CD14-positive monocyte (primary cell): ENCODE measurements around the gene CATSPERE. TPM values are rescaled to one million over a fixed set of nuclear protein-coding genes. Genes with fewer than 3 reads are reported as not detected.

Experiments
- DNase-seq, 3 donors: peaks; one replicate each; pipeline ENCODE4 v3.0.0-alpha.2; 2011 to 2022
- H2AFZ ChIP-seq: 2 replicates; pipeline ENCODE4 v1.6.0; 2012; ENCODE audit warnings: mild to moderate bottlenecking, low read depth, low read length, inconsistent platforms; ENCODE audit not compliant: insufficient read depth, poor library complexity, severe bottlenecking
- H3K27ac ChIP-seq, 2 donors: 1 replicate in 1 of 2; 2 replicates in 1 of 2; pipeline ENCODE4 v1.5.1; 2012 to 2013; ENCODE audit warnings: low read length in 2 of 2, control low read depth in 1 of 2, inconsistent platforms in 1 of 2, low read depth in 1 of 2, mild to moderate bottlenecking in 1 of 2
- H3K27me3 ChIP-seq, 2 donors: one replicate each; pipeline versions ENCODE4 v1.6.0 to v1.6.1; 2011 to 2013; ENCODE audit warnings: low read length in 2 of 2; ENCODE audit not compliant: control insufficient read depth in 2 of 2, insufficient read depth in 2 of 2
- H3K36me3 ChIP-seq, 2 donors: replicated peaks in 1 of 2; 1 replicate in 1 of 2; 2 replicates in 1 of 2; pipeline versions ENCODE4 v1.5.1 to v1.6.1; 2012 to 2013; ENCODE audit warnings: low read length in 2 of 2, control low read depth in 1 of 2, inconsistent platforms in 1 of 2, mild to moderate bottlenecking in 1 of 2; ENCODE audit not compliant: insufficient read depth in 2 of 2, control insufficient read depth in 1 of 2
- H3K4me1 ChIP-seq, 2 donors: 1 replicate in 1 of 2; 2 replicates in 1 of 2; pipeline versions ENCODE4 v1.5.1 to v1.6.1; 2012 to 2013; ENCODE audit warnings: low read length in 2 of 2, control low read depth in 1 of 2, inconsistent platforms in 1 of 2, mild to moderate bottlenecking in 1 of 2, moderate library complexity in 1 of 2; ENCODE audit not compliant: insufficient read depth in 2 of 2, control insufficient read depth in 1 of 2
- H3K4me2 ChIP-seq: replicated peaks from 2 replicates; pipeline ENCODE3; 2012; ENCODE audit warnings: low read length, moderate library complexity, mild to moderate bottlenecking; ENCODE audit not compliant: poor library complexity, severe bottlenecking; ENCODE audit errors: extremely low read depth
- H3K4me3 ChIP-seq, 3 experiments: fragments of 200-600 bp in 1 of 3; sonication (generic) in 1 of 3; replicated peaks in 1 of 3; 1 replicate in 2 of 3; 2 replicates in 1 of 3; pipeline ENCODE4 v1.5.1; 2011 to 2013; ENCODE audit warnings: low read length in 3 of 3, mild to moderate bottlenecking in 3 of 3, control low read depth in 2 of 3, low read depth in 2 of 3, inconsistent platforms in 1 of 3, moderate library complexity in 1 of 3
- H3K79me2 ChIP-seq: 2 replicates; pipeline ENCODE4 v1.6.0; 2012; ENCODE audit warnings: mild to moderate bottlenecking, control low read depth, inconsistent platforms, low read length, moderate library complexity; ENCODE audit not compliant: insufficient read depth
- H3K9ac ChIP-seq: 2 replicates; pipeline ENCODE4 v1.6.0; 2017; ENCODE audit warnings: low read length, mild to moderate bottlenecking; ENCODE audit not compliant: insufficient read depth, poor library complexity, severe bottlenecking
- H3K9me3 ChIP-seq, 2 donors: replicated peaks in 1 of 2; 1 replicate in 1 of 2; 2 replicates in 1 of 2; pipeline versions ENCODE4 v1.5.1 to v1.6.1; 2012 to 2013; ENCODE audit warnings: low read length in 2 of 2, control low read depth in 1 of 2; ENCODE audit not compliant: control insufficient read depth in 1 of 2, insufficient read depth in 1 of 2
- H4K20me1 ChIP-seq: 2 replicates; pipeline ENCODE4 v1.6.0; 2012; ENCODE audit warnings: mild to moderate bottlenecking, low read length, control low read depth, moderate library complexity; ENCODE audit not compliant: insufficient read depth
- H3K27ac Mint-ChIP-seq, 7 donors: one replicate each; pipeline ENCODE4 v1.8.0; 2020; ENCODE audit warnings: mild to moderate bottlenecking in 7 of 7, mixed read lengths in 7 of 7, moderate library complexity in 6 of 7, inconsistent platforms in 2 of 7
- H3K27me3 Mint-ChIP-seq, 3 donors: one replicate each; pipeline ENCODE4 v1.8.0; 2021 to 2022; ENCODE audit warnings: low read depth in 3 of 3, mild to moderate bottlenecking in 3 of 3, mixed read lengths in 3 of 3, moderate library complexity in 3 of 3, inconsistent platforms in 1 of 3
- H3K36me3 Mint-ChIP-seq, 2 donors: one replicate each; pipeline ENCODE4 v1.8.0; 2020; ENCODE audit warnings: mixed read lengths in 2 of 2, inconsistent platforms in 1 of 2, mild to moderate bottlenecking in 1 of 2
- H3K4me1 Mint-ChIP-seq: one replicate; pipeline ENCODE4 v1.8.0; 2020; ENCODE audit warnings: mild to moderate bottlenecking, mixed read lengths
- H3K4me3 Mint-ChIP-seq, 2 donors: one replicate each; pipeline ENCODE4 v1.8.0; 2020; ENCODE audit warnings: mild to moderate bottlenecking in 2 of 2, mixed read lengths in 2 of 2, moderate library complexity in 1 of 2
- H3K9me3 Mint-ChIP-seq, 7 donors: one replicate each; pipeline ENCODE4 v1.8.0; 2020 to 2022; ENCODE audit warnings: mixed read lengths in 7 of 7, mild to moderate bottlenecking in 6 of 7, moderate library complexity in 6 of 7, inconsistent platforms in 2 of 7
- CTCF ChIP-seq: fragments of 200-600 bp; IDR thresholded peaks from one replicate; pipeline ENCODE4 v1.8.0; 2022; ENCODE audit warnings: antibody characterized with exemption, mild to moderate bottlenecking
- WGBS: methylation state at CpG from one replicate; pipeline ENCODE4 v1.1.5; 2013; ENCODE audit warnings: missing lambda C conversion rate; ENCODE audit not compliant: insufficient coverage; 5-methylcytosine and 5-hydroxymethylcytosine counted together
- intact Hi-C, 2 donors: fragments of 100-400 bp; cut with micrococcal nuclease; formaldehyde crosslinking; loops; one replicate each; pipeline versions ENCODE4 v1.15.0 to v1.15.1; 2023
- polyA plus RNA-seq, 3 donors: library from polyadenylated mRNA; depleted of rRNA in 1 of 3; unstranded in 2 of 3; stranded (reverse) in 1 of 3; fragments of 300-500 nt in 2 of 3; fragments of >200 nt in 1 of 3; fragmentation: Illumina TruSeq in 2 of 3; gene quantifications; 1 replicate in 2 of 3; 2 replicates in 1 of 3; pipeline ENCODE4 v1.2.3, GENCODE V29; 2012 to 2021

CATSPERE gene
- polyA plus RNA-seq, 3 donors = 0.63 TPM; not detected in 2

DNA sequence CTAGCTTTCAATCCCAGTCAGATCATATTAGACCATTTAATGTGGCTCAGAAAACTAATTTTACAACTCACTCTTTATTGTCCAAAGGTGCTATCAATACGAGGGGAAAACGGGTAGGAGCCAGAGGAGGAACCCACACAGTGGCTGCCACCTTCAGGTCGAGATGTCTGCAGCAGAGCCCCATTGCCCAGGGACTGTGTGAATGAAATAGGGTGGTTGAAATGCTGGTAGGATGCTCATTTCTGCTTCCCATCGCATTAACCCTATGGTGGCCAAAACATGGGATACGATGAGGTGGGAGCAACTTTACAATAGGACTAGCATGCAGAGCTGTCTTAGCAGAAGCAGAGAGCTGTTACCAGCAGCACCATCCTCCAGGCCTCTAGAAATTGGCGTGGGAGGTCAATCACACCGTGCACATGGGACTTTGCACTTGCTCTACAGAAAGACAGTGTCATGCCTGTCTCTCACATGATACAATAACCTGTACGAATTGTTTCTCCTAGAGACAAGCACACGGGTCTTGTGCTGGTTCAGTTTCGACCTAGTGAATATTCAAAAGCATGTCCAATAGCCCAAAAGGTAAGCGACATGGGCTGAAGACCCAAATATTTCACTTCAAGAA is 122.4 kb downstream of the CATSPERE start:
- H3K4me2 ChIP-seq = no peak overlapping the region
- Mint-ChIP-seq H3K36me3 (no peaks in the 10 kb centered on the region), H3K27ac (no peak overlapping the region), H3K4me1 (no peaks in the 10 kb centered on the region), H3K4me3 (no peak overlapping the region), H3K9me3 (peaks cover 3 to 15% (median 5%) of the 10 kb centered on the region in 7 donors), H3K27me3 (no peaks in the 10 kb centered on the region)
- intact Hi-C loops = no loop called here
- H3K9me3 ChIP-seq = peaks cover 4% of the 10 kb centered on the region in 2 donors
- no peak overlapping the region for H3K9ac ChIP-seq
- no peaks in the 10 kb centered on the region for H3K79me2 ChIP-seq
- H2AFZ ChIP-seq = no peak overlapping the region
- DNase-seq = no peak
- no peaks in the 10 kb centered on the region for H3K36me3 ChIP-seq
- TF ChIP-seq CTCF = no peak
- no peaks in the 10 kb centered on the region for H3K27me3 ChIP-seq
- H4K20me1 ChIP-seq = no peaks in the 10 kb centered on the region
- H3K4me3 ChIP-seq = no peak overlapping the region
- 79% methylated on average over 9 of the region's 11 CpGs for WGBS
- no peak overlapping the region for H3K27ac ChIP-seq
- no peaks in the 10 kb centered on the region for H3K4me1 ChIP-seq

DNA sequence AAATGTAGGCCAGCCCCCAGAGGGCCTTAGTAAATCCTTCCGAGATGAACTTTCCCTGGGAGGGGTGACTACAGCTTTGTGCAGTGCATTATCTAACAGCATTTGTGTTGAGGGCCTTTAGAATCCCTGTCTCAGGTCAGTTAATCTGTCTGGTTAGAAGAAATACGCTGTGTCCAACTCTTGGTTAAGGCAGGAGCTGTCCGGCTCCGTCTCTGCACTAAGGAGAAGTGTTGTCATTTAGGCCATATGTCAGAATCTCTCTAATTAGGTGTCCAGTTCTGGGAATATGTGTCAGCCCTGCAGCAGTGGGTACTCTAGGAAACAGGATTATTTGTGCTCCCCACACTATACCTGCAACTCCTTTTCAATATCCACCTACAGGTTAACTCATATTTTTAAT is 124.8 kb downstream of the CATSPERE start:
- 98% methylated on average over 4 of the region's 4 CpGs for WGBS
- Histone ChIP-seq H3K36me3 (no peaks in the 10 kb centered on the region), H3K27ac (no peak overlapping the region), H4K20me1 (no peaks in the 10 kb centered on the region), H3K4me3 (no peak overlapping the region), H3K9ac (no peak overlapping the region), H3K4me2 (no peak overlapping the region), H3K79me2 (no peaks in the 10 kb centered on the region), H3K4me1 (no peaks in the 10 kb centered on the region), H3K27me3 (no peaks in the 10 kb centered on the region), H2AFZ (no peak overlapping the region), H3K9me3 (no peaks in the 10 kb centered on the region)
- Mint-ChIP-seq H3K27ac (no peak overlapping the region), H3K36me3 (no peaks in the 10 kb centered on the region), H3K4me1 (no peaks in the 10 kb centered on the region), H3K9me3 (peaks cover 0 to 12% (median 4%) of the 10 kb centered on the region in 7 donors), H3K4me3 (no peak overlapping the region), H3K27me3 (no peaks in the 10 kb centered on the region)
- no peak for TF ChIP-seq CTCF
- no peak for DNase-seq
- intact Hi-C loops = no loop called here
